Mammary epithelial cell (primary cell): Measurements from ENCODE around the gene KRTAP5-10.

ENCODE experiments used
- EZH2 ChIP-seq: IDR thresholded peaks from 2 replicates; pipeline ENCODE4 v1.6.1; 2012; ENCODE audit warnings: low read length, inconsistent platforms, borderline replicate concordance
- TF ChIP-seq, protein P1 (sequence below), 2 donors: IDR thresholded peaks in 1 of 2; conservative IDR thresholded peaks in 1 of 2; 2 replicates each; pipeline ENCODE4 v1.5.1; 2011 to 2012; ENCODE audit warnings: inconsistent platforms in 2 of 2, low read length in 2 of 2, mild to moderate bottlenecking in 2 of 2, control low read depth in 1 of 2, low read depth in 1 of 2; ENCODE audit not compliant: insufficient read depth in 1 of 2; ENCODE audit errors: extremely low read depth in 1 of 2

GRCh38 chr11:71574418-71574817 lies 9.1 kb downstream of the KRTAP5-10 start:
- TF ChIP-seq, protein P1, sequence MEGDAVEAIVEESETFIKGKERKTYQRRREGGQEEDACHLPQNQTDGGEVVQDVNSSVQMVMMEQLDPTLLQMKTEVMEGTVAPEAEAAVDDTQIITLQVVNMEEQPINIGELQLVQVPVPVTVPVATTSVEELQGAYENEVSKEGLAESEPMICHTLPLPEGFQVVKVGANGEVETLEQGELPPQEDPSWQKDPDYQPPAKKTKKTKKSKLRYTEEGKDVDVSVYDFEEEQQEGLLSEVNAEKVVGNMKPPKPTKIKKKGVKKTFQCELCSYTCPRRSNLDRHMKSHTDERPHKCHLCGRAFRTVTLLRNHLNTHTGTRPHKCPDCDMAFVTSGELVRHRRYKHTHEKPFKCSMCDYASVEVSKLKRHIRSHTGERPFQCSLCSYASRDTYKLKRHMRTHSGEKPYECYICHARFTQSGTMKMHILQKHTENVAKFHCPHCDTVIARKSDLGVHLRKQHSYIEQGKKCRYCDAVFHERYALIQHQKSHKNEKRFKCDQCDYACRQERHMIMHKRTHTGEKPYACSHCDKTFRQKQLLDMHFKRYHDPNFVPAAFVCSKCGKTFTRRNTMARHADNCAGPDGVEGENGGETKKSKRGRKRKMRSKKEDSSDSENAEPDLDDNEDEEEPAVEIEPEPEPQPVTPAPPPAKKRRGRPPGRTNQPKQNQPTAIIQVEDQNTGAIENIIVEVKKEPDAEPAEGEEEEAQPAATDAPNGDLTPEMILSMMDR (conservative IDR thresholded peaks at IDR 0.05 in 1 of 2, IDR thresholded peaks at IDR 0.05 in 1 of 2; ENCODE audit: extremely low read depth in 1 of 2, insufficient read depth in 1 of 2, low read depth in 1 of 2, low read length in 2 of 2): no peak
- no peak for TF ChIP-seq EZH2
